GM18861 (cell line): ENCODE data around the gene FANCI.

ENCODE experiments used
- ATAC-seq: cut with Tn5 transposase; IDR thresholded peaks from one replicate; pipeline ENCODE4 v1.9.1; 2021; ENCODE audit not compliant: unreplicated experiment

The FANCI gene

GRCh38 chr15:89303986-89304385 is 60.2 kb downstream of the FANCI start:
- no peak for ATAC-seq

GRCh38 chr15:89305395-89305794 is 61.6 kb downstream of the FANCI start:
- no peak for ATAC-seq

GRCh38 chr15:89307046-89307587 is 63.3 kb downstream of the FANCI start:
- ATAC-seq: no peak

- ATAC-seq: no peak
These were observed 64.0 kb downstream of the FANCI start for GRCh38 chr15:89307791-89308190.

GRCh38 chr15:89308236-89308635 is 64.5 kb downstream of the FANCI start:
- ATAC-seq: no peak

- no peak for ATAC-seq
These were observed 66.2 kb downstream of the FANCI start for GRCh38 chr15:89309993-89310392.

- no peak for ATAC-seq
These were observed 71.7 kb downstream of the FANCI start for GRCh38 chr15:89315375-89315929.

- no peak for ATAC-seq
These were observed 72.7 kb downstream of the FANCI start for GRCh38 chr15:89316504-89316903.

GRCh38 chr15:89317186-89317720 is 73.5 kb downstream of the FANCI start:
- no peak for ATAC-seq

- no peak for ATAC-seq
These were observed 75.9 kb downstream of the FANCI start for GRCh38 chr15:89319678-89320077.

- ATAC-seq: no peak
These were observed 76.4 kb downstream of the FANCI start for GRCh38 chr15:89320200-89320599.

- ATAC-seq: no peak
These were observed 78.0 kb downstream of the FANCI start for GRCh38 chr15:89321521-89322410.

- no peak for ATAC-seq
These were observed 79.0 kb downstream of the FANCI start for GRCh38 chr15:89322822-89323221.

- no peak for ATAC-seq
These were observed 80.0 kb downstream of the FANCI start for GRCh38 chr15:89323825-89324224.

- ATAC-seq: no peak
These were observed 81.4 kb downstream of the FANCI start for GRCh38 chr15:89325039-89325803.

GRCh38 chr15:89326316-89326715 is 82.5 kb downstream of the FANCI start:
- ATAC-seq: no peak

GRCh38 chr15:89327113-89327512 is 83.3 kb downstream of the FANCI start:
- no peak for ATAC-seq

GRCh38 chr15:89328398-89329254 is 84.8 kb downstream of the FANCI start:
- ATAC-seq: no peak

- ATAC-seq: no peak
These were observed 85.7 kb downstream of the FANCI start for GRCh38 chr15:89329329-89330084.

GRCh38 chr15:89330119-89330518 is 86.3 kb downstream of the FANCI start:
- ATAC-seq: no peak
